HG02642 (cell line): ENCODE results near the gene DGKD.
A peak's percentile ranks its signal among the peaks of the same experiment; 100 is the strongest.
"Not testable (repeated sequence)": the region's sequence is repeated elsewhere in the genome, so short reads cannot be mapped to it uniquely, and the experiment has no call there.

Experiments used
- ATAC-seq: cut with Tn5 transposase; IDR thresholded peaks from one replicate; pipeline ENCODE4 v1.9.1; 2021; ENCODE audit warnings: mild to moderate bottlenecking; ENCODE audit not compliant: unreplicated experiment, poor library complexity

Gene DGKD

DNA sequence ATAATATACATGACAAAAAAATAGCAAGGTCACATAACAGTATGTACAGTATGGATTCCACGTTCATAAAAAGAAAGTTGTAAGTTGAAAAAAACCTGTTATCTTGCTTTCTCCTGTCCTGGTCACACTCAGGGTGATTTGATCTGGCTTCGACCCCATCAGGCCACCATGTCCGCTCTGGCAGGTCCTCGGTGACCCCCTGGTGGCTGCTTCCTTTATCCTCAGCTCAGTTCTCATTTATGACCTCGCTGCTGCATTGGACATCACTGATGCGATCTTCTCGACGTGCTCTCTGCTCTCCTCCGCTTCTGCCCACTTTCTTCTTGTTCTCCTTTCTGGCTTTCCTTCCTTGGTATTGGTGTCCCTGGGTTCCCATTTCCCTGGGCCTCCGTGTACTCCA is 29.7 kb downstream of the DGKD start:
- no peak for ATAC-seq

DNA sequence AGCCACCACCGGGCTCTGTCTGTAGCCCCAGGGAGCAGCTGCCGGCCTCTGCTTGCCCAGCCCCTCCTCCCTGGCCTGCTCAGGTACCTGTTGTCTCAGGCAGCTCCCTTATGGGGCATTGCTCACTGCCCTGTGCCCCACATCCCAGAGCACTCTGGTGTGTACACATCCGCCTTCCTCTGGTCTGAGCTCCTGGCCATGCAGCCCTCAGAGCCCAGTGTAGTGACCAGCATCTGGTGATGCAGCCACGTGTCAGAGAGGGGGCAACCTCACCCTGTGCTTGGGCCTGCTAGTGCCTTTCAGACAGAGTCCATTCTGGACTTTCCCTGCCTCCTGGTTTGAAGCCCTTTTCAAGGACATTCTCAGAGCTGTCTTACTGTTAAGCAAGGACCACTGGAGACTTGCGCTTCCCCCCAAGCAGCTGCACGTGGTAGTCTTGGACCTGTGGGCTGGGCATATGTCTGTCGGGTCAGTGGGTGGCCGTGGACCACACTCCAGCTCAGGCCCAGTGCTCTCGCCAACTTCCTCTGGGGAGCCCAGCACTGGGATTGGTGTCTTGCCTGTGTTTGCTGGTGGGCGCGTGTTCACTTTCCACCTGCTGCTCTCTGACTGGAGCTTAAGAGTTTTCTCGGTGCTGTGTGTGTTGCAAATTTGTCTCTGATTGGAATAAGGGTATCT is 30.7 kb downstream of the DGKD start:
- ATAC-seq = peak; percentile 30

- peak; percentile 70 for ATAC-seq
Observed at GRCh38 chr2:233385489-233386044, 31.3 kb downstream of the DGKD start.

DNA sequence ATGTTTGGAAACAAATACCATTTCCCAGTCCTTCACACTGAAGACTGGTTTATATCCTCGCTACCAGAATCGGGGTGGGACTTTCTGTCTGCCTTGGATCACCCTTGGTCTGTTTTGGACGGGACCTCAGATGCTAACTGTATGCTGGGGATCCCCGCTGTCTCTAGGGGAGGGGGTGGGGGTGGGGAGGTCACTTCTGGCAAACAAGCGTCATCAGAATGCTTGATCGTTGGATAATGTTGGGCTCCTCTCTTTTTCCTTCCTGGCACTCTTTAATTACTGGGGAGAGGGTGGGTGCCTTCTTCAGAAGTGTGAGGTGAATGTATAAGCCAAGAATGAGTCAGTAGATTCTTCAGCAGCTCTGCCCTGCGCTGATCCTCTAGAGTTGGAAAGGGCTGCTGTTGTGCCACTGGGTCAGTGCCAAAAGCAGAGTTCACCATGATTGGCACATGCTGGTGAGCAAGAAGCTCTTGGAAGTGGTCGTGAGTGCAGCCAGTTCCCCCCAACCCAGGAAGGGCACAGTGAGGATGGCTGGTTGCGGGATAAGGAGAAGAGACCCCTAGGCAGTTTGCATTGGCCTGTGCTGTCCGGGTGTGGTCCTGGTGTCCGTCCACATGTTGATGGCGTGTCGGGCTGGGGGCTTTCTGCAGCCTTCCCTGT is 32.2 kb downstream of the DGKD start:
- ATAC-seq = no peak

DNA sequence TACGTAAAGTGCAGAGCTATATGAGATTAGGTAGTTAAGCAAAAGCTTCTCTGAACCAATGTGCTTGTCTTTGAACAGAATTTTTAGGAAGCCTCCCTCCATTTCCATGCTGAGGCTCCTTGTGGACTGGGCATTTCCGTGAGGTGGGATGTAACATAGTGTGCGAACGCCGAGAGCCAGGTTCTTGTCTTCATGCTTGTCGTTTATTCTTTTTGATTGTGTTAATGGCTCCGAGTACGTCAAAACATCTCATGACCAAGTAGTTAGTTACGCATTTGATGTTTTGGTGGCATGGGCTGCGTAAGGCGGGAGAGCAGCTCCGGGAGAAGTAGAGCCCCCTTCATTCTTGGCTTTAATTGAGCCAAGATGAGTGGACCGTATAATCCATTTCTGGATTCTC is 32.9 kb downstream of the DGKD start:
- ATAC-seq = no peak

- ATAC-seq = no peak
Observed at GRCh38 chr2:233387667-233388528, 33.6 kb downstream of the DGKD start.

- no peak for ATAC-seq
Observed at GRCh38 chr2:233389601-233390125, 35.4 kb downstream of the DGKD start.

DNA sequence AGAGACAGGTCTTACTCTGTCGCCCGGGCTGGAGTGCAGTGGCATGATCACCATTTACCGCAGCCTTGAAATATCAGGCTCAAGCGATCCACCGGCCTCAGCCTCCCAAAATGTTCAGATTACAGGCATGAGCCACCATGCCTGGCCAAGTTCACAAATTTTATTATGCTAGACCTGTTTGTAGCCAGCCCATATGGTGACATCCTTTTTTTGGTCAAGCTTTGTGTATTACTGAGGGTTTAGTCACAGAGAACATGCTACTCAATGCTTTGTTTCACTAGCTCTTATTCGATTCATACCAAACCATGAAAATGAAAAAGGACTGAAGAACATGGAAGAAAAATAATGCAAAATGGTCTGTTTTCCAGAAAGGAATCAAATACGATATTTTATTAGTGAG is 41.4 kb downstream of the DGKD start:
- no peak for ATAC-seq

DNA sequence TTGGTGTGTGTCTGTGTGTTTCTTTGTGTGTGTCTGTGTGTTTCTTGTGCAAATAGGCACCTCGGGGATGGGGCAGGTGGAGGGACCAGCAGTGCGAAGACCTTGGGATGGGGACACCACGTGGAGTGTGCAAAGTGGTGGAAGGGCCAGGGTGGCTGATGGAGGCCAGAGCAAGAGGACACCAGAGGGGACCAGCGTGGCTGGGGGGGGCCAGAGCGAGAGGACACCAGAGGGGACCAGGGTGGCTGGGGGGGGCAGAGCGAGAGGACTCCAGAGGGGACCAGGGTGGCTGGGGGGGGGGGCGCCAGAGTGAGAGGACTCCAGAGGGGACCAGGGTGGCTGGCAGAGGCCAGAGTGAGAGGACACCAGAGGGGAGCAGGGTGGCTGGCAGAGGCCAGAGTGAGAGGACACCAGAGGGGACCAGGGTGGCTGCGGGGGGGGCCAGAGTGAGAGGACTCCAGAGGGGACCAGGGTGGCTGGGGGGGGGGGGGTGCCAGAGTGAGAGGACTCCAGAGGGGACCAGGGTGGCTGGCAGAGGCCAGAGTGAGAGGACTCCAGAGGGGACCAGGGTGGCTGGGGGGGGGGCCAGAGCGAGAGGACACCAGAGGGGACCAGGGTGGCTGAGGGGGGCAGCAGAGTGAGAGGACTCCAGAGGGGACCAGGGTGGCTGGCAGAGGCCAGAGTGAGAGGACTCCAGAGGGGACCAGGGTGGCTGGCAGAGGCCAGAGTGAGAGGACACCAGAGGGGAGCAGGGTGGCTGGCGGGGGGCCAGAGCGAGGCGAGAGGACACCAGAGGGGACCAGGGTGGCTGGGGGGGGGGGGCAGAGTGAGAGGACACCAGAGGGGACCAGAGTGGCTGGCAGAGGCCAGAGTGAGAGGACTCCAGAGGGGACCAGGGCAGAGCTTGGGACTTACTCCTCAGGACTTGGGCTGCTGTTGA is 42.7 kb downstream of the DGKD start:
- ATAC-seq = not testable (repeated sequence)

DNA sequence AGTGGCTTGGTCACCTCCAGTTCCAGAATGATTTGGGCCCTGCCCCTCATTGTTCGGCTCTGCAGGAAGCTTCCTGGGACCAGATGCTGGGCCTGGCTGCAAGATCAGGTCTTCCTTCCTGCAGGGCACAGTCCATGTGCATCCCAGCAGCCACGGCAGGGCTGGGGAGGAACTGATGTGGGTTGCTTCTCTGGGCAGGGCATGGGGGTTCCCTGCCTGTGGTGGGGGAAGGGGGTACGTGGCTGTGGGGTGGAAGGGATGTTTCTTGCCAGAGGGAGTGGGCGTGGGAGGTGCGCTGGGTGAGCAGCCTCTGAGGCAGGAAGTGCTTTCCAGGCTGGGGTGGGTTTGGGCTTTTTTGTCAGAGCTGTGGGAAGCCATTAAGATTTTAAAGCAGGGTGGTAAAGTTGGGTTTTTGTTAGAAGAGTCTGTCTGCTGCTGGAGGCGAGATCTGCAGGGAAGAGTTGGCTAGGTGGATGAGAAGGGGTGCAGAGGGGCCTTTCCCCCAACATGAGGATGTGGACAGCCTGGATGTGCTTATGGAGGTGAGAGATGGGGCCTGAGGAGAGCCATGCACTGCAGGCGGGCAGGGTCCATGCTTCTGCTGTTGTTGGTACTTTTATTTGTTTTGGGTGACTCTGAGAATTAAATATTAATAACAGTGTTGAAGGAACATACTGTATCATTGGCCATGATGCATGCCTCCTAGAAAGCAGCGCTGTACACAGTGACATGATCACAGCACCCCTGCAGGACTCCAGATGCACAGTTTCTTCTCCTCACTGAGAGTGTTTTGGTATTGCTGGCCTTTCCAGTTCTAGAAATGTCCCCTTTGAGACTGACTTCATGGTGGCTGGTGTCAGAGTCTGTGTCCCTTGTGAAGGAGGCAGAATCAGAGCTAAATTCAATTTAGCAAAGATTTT is 45.3 kb downstream of the DGKD start:
- ATAC-seq = no peak

GRCh38 chr2:233400341-233400740 is 46.0 kb downstream of the DGKD start:
- ATAC-seq = no peak

DNA sequence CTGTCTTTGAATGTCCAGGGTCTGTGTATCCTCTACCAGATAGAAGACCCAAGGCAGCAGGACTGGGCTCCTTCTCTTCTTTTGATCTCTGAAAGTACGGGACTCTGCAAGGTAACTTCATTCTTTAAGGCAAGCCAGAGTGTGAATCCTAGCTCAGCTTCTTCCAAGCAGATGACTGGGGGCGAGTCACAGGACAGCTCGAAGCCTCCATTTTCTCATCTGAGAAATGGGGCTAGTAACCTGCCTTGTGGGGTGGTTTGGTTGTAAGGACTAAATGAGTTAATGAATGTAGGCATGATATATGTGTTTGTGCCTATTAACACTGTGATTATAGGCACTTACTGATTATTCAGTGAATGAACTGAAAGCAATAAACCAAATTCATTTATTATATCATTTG is 46.7 kb downstream of the DGKD start:
- no peak for ATAC-seq

- no peak for ATAC-seq
Observed at GRCh38 chr2:233402346-233402745, 48.1 kb downstream of the DGKD start.

DNA sequence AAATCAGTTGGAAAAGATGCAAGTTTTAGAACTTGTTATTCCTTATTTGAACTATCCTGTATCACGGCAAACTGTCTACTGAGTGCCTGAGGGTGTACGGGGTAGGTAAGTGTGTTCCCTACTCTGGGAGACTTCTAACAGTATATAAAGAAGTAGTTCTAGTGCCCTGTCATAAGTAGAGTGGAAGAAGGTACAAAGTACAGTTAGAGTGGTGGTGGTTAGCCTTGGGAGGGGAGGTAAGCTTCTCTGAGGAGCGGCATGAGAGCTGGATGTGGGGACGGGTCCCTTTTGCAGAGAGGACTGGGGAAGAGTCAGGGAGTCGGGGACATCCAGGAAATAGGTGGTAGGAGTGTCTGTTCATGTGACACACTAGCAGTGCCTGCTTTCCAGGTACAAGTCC is 48.5 kb downstream of the DGKD start:
- ATAC-seq = no peak

DNA sequence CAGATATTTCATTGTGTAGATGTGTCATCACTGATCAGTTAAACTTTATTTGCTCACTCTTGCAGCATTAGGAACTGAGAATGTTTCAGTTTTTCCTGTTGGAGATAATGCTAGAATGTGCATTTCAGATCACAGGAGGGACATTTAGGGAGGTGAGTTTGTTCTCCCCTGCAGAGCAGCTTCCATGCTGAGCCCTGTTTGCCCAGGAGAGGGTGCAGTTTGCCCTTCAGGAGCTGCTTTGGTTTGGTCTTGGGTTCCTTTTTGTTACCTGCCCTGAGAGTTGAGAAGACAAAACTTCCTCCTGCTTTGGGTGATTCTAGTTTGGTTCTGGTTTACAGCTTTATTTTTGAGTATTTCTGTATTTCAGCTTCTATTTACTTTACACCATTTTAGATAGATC is 49.9 kb downstream of the DGKD start:
- ATAC-seq = no peak

- no peak for ATAC-seq
Observed at GRCh38 chr2:233406865-233407264, 52.6 kb downstream of the DGKD start.

- no peak for ATAC-seq
Observed at GRCh38 chr2:233407771-233408181, 53.5 kb downstream of the DGKD start.

DNA sequence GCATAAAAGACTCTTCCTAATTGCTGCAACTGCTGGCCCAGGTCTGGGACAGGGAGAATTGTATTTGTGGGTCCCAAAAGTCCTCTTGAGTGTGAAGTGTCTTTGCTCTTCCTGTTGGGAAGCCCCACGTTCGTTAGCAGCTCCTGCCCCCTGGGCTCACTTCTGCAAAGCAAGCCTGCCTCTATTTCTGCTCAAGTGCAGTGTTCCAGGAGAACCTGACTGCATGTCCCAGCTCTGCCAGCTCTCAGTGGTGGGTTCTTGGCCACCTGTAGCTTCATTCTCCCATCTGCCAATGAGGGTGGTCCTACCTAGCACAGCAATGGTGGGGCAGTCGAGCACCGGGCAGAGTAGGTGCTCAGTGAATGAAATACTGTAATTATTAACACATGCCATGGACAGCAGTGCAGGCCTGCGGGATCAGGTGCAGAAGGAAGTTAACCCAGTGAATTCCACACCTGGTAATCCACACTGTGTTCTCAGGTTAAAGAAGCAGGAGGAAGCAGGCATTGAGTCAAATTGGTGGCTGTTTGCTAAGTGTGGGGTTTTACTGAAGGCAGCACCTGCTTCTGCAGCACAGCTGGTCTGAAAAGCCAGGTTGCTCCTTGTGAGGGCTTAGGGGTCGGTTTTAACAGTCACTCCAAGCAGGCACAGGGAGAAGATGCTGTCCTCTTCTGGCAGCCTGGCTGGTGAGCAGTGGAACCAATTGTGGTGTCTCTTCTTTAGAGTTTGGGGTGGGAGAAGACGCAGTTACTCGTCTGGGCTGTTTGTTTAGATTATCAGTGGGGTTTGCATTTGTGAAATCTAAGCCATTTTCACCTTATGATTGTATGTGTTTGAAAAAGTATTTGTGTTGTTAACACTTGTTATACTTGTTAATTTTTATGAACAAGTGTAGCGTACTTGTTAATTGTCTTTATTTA is 54.3 kb downstream of the DGKD start:
- no peak for ATAC-seq
